GM18861 (cell line): ENCODE data around the gene PAPPA2.
"Not testable (repeated sequence)": the region's sequence is repeated elsewhere in the genome, so short reads cannot be mapped to it uniquely, and the experiment has no call there.

Experiments
- ATAC-seq: cut with Tn5 transposase; IDR thresholded peaks from one replicate; pipeline ENCODE4 v1.9.1; 2021; ENCODE audit not compliant: unreplicated experiment

PAPPA2 gene

DNA sequence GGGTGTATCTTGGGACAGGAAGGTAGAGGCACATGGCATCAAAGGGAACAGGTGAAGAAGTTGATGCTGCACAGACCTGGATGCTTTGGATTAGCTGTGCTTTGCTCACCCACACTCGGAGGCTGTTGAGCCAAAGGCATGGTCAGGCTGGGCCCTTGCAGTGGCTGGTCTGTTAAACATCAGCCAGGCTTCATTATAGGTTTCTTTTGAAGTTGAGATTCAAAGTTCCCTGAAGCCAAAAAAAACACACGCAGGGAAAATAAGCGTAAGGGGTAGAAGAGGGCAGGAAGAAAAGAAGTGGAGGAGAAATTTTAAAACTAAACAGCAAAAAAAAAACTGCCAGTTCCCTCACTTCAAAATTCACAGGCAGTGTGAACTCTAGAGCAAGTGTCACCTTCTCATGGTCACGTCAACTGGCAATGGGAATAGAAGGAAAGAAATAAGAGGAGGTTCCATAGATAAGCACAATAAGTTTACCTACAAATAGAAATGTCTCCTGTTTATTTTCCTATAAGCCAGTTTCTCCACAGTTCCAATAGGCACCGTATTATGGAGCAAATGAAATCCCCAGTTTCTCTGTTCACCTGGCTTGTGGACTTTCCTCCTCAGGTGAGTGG, 139.5 kb downstream of the PAPPA2 start:
- ATAC-seq = no peak

DNA sequence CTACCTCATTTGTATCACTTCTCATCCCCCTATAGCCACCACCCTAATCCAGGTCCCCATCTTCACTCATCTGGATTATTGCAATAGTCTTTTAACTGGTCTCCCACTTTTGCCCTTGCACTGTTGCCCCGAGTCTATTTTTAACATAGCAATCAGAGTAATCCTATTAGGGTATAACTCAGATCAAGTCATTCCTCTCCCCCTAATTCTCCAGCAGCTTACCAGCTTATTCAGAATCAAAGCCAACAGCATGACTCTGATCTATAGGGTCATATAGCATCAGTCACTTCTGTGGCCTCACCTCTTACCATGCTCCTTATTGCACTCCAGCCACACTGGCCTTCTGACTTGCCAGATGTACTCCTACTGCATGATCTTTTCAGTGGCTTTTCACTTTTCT, 140.7 kb downstream of the PAPPA2 start:
- ATAC-seq = no peak

GRCh38 chr1:176604461-176604860, 141.5 kb downstream of the PAPPA2 start:
- ATAC-seq = no peak

DNA sequence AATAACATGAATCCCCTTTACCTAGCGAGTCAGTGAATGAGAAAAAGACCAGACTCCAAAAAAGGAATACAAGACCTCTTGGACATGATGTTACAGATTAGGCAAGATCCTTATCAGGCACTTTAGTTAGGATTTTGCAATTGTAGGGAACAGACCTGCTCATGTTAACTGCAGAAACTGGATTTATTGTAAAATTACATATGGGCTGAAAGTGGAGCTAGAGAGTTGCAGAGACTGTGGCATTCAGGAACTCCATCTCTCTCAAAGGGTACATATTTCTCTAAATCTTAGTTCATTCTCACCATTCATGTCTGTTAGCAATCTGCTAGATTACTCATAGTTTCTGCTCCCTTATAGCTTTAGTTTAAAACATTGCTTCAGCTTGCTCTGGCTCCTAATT, 142.2 kb downstream of the PAPPA2 start:
- ATAC-seq = no peak

DNA sequence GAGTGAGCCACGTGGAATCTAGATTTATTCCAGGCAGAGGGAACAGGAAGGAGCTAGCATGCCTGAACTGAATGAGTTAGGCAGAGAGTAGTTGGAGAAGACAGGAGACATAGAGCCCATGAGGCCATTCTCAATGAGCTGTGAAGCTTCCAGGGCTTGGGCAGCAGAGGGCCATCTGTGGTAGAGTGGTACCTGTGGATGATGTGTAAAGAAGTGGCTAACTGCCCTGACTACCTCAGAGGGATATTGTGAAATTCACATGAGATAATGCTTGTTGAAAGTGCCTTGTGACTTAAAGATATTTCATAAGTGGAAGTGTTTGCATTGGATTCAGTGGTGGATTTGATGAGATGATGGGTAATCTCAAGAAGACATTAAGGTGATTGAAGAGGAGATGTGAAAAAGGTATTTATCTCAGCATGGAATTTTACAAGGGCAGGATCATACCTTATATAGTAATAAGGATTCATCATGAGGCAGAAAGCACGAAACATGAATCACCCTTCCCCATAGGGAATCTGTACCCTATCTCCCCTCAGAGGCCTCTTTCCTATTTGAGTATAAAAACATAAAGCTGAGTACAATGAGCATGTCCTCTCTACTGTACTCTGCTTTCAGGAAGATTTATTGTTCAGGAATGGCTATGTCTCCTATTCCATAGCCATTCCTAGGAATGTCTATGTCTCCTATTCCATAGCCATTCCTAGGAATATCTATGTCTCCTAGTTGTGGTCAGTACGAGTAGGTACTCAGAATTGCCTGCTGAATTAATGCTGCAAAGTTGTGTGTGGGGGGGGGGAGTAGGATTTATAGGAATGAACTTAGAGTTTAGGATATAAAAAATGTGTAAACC, 146.8 kb downstream of the PAPPA2 start:
- ATAC-seq = no peak

DNA sequence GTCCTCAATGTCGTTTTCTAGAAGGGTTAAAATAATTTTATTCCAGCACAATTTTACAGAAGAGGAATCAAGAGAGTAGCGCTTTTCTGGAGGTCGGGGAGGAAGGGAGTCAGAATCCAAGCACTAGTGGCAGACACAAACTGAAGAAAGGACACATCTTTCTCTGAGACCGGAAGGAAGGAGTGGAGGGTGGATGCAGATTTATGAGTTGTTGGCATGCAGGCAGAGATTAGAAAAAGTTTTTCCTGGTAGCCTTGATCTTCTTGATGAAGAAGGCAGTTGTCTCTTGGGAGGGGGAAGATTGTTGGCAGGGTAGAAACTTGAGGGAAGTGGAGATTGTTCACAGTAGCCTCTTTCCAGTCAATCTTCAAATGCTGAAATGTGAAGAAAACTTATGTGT, 149.8 kb downstream of the PAPPA2 start:
- ATAC-seq = no peak

- no peak for ATAC-seq
These were observed 154.9 kb downstream of the PAPPA2 start for GRCh38 chr1:176617881-176618280.

DNA sequence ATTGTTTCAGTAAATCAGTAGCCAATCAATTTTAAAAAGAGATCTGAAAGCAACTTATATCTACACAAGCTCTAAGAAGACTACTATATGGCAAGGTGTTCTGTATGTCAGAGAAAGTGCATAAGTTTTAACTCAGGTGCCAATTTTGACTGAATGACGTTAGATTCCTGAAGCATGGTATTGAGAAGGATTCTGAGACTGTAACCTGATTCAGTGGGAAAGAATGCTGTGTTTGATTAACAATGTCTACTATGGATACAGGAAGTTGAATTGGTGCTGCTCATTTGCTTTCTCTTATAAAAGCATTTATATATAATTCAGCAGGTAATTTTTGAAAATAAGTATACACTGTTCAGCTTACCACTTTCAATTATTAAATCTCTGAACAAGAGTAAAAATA, 156.3 kb downstream of the PAPPA2 start:
- no peak for ATAC-seq

- no peak for ATAC-seq
These were observed 162.4 kb downstream of the PAPPA2 start for GRCh38 chr1:176625365-176625764.

DNA sequence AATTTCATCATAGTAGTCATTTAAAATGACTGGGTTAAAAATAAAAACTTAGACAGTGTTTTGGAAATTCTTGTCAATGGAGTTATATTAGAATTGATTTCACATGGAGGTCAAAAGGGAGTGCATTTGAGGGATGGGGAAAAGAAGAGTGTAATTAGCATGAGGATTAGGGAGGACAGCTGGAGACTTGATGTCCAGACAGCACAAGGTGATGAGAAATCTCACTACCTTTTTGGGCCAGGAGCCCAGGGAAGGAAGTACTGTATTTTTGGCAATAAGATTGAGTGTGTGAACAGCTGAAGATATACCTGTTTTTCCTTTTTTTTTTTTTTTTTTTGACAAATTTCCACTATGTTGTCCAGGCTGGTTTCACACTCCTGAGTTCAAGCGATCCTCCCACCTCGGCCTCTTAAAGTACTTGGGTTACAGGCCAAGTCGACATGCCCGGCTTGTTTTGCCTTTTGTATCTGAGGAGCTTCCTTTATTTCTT, 163.6 kb downstream of the PAPPA2 start:
- no peak for ATAC-seq

DNA sequence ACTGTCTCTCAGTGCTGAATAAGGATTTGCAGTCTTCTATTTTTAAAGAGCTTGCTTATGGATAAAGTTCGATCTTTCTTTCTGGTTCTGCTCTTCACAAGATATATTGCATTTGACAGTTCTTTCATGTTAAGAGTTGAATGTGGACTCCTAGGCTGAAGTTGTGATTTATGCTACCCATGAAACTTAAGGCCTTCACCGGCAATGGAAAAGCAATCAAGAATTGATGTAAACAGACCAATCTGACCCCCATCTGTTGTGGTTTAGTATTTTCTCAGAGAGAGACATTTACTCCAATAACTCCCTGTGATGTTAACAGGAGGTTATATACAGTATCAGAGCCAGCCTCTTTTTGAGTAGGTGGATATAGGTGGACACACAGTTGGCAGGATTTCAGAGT, 165.8 kb downstream of the PAPPA2 start:
- no peak for ATAC-seq

GRCh38 chr1:176634733-176635132, 171.8 kb downstream of the PAPPA2 start:
- not testable (repeated sequence) for ATAC-seq

DNA sequence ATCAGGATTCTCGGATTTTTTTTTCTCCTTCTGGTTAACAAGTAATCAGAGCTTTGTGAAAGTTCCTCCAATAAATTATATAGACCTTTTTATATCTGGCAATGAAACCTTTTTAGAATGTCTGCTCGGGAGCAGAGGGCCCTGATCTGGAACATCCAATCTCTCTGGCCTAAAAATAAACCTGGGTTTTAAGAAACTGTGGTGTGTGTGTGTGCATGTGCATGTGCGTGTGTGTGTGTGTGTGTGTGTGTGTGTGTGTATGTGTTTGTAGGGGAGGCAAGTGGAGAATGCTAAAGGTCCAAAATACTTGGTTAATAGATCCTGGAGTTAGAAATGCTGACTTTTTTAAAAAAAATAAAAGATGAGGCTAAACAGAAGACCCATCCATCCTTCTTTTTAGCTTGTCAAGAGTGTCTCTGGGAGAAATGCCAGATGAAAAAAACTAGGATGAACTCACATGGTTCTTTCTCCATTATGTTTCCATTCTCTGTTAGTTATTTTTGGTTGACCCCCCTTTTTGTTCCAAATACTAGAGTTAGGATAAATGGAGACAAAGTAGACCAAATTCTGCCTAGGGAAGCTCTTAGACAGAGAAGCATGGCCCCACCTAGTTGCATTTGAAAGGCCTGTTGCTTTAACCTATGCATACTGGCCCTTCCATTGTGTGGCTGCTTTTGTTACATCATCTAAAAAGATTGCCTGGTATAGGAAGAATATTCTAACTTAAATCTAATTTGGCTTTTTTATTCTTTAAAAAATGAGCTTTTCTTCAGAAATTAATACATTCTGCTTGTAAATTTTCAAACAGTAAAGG, 175.9 kb downstream of the PAPPA2 start:
- ATAC-seq = no peak

GRCh38 chr1:176643536-176643935, 180.6 kb downstream of the PAPPA2 start:
- no peak for ATAC-seq

- no peak for ATAC-seq
These were observed 185.6 kb downstream of the PAPPA2 start for GRCh38 chr1:176648556-176648955.

DNA sequence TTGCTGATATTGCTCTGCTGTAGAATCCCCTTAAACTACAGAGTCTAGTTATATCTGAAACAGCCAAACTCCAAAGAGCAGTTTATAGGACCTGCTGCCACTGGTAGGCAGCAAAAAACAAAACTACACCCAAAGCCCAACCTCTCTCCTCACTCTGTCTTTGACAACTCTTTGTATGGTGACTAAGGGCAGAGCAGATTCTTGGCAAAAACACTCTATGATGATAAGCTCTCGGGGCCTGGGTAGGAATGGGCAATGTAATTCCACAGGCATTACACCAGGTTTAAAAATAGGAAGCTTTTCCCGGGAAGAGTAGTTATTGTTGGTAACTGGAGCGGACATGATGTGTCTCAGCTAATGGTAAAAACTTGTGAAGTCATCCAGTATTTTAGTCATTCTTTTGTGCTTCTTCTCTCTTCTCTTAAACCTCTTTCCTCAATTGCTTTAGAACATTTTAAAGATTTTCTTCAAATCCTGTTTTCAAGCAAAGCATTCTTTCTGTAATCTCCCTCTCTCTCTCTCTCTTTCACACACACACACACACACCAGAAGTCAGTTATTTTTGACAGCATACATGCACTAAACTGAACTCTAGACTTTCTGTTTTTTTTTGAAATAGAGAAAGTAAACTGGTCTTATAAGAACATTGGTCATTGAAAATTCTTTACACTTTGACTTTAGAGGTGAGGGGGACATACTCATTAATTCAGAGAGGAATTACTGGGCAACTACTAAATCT, 193.5 kb downstream of the PAPPA2 start:
- ATAC-seq = no peak

- no peak for ATAC-seq
These were observed 206.8 kb downstream of the PAPPA2 start for GRCh38 chr1:176669782-176670181.

DNA sequence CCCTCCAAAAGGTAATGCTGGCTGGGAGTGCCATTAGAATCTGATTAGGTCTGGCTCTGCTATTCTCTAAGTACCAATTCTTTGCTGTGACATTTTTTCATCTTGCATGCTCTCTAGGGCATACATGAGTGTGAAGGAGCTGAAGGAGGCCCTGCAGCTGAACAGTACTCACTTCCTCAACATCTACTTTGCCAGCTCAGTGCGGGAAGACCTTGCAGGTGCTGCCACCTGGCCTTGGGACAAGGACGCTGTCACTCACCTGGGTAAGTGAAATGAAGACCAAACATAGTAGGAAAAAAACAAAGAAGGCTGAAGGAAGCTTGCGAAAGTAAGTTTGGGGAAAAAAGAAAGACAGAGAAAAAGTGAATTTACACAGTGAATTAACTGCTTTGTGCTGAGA, 207.9 kb downstream of the PAPPA2 start:
- no peak for ATAC-seq

DNA sequence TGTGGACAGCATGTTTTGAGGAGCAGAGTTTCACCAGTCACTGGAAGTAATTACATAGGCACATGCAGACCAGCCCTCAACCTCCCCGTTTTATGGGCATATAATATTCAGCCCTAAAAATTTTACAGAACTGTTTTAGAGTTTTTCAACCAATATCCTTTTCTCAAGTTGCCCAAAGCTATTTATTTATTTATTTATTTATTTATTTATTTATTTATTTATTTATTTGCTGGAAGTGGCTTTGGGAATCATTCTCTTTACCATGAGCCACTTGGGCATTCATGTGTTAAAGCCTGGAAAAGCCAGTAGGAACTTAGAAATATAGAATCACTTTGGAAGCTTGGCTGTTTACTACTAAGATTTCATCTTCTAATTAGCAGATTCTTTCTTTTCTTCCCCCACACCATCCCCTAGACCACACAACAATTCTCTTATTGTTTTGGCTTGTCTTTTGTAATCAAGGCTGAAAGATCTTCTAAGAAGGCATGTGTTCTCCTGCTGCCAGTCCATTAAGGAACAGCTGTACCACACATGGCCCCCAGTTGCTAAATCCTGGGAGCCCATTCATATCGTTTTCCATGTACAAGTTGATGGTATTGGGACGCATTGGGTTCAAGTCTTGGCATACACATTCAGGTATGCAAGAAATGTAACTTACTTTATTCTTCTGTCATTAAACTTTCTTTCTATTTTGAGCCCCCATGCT, 220.0 kb downstream of the PAPPA2 start:
- no peak for ATAC-seq
